Effector CD8-positive, alpha-beta T cell (primary cell): ENCODE results near the gene SPR.

Experiments used
- DNase-seq: peaks from one replicate; lab custom pipeline; 2025; lab: John Stamatoyannopoulos, UW

Gene SPR

DNA sequence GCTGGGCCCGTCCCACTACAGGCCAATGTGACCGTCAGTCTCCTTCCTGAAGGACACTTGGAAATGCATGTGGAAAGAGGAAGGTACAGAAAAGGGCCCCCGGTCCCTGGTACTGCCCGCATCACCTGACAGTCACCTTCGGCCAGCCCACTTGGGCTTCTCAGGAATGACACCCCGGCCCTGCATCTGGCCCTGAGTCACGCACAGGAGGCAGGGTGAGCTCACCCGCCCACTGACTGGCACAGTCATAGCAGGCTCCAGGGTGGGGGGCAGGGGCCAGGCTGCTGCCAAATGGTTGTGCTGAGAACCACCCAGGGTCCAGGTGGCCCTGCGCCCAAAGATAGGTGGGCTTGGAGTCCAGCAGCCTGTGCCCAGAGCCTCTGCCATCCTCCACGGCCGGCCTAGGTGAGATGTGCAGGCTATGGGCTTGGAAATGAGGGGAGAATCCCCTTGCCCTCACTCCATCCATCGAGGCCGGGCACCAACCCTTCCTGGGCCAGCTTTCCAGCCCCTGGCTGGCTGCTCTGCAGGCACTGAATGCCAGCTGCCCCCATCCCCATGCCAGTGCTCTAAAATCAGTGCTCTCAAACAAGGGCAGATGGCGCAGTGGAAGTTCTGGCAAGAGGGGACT lies 44.2 kb downstream of the SPR start:
- no peak for DNase-seq

DNA sequence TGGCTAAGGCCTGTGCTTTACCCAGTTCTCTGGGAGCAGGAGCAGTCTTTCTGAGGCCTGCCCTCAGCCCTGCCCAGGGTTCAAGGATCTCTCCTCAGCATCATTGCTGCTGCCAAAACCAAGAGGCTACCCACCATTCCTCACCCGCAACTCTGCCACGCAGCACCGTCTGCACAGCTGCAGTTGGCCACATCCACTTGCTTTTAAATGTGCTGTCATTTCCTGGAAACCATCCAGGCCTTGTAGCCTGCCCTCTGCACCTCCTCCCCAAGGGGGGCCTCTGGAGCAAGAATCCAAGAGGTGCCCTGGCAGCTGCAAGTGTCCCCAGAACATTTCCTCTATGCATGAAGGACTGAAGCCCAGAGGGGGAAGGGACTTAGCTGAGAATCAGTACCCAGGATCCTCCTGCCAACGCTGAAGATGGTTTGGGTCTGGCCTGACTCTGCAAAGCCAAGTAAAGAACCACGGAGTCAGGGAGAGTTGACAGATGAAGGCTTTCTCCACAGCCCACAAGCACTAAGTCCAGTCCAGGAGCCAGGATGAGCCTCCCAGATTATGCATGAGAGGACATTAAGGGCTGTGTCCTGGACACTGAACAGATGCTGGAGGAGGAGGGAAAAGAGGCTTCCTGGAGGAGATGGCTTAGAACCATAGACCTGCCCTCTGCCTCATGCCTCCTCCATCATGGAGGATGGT lies 45.0 kb downstream of the SPR start:
- DNase-seq, result no peak

DNA sequence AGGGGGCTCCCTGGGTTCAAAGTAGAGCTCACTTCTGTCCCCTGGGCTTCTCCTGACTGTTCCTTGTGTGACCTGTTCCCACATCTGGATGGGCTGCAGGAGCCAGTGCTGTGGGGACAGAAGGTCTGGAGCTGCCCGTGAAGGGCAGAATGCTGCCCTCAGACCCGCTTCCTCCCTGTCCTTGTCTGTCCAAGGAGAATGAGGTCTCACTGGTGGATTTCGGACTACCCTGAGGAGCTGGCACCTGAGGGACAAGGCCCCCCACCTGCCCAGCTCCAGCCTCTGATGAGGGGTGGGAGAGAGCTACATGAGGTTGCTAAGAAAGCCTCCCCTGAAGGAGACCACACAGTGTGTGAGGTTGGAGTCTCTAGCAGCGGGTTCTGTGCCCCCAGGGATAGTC lies 45.6 kb downstream of the SPR start:
- DNase-seq, result no peak

DNA sequence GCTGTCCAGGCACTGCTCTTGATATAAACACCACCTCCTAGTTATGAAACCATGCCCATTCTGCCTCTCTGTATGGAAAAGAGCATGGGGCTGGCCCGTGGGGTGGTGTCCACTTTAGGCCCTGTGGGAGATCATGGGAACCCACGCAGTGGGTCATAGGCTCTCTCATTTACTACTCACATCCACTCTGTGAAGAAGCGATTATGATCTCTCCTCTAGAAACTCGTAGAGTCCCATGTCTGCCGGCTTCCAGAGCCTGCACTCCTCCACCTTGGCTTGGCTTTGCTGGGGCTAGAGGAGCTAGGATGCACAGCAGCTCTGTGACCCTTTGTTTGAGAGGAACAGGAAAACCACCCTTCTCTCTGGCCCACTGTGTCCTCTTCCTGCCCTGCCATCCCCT lies 46.0 kb downstream of the SPR start:
- no peak for DNase-seq

DNA sequence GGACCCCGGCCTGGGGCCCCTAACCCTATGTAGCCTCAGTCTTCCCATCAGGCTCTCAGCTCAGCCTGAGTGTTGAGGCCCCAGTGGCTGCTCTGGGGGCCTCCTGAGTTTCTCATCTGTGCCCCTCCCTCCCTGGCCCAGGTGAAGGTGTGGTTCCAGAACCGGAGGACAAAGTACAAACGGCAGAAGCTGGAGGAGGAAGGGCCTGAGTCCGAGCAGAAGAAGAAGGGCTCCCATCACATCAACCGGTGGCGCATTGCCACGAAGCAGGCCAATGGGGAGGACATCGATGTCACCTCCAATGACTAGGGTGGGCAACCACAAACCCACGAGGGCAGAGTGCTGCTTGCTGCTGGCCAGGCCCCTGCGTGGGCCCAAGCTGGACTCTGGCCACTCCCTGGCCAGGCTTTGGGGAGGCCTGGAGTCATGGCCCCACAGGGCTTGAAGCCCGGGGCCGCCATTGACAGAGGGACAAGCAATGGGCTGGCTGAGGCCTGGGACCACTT lies 46.5 kb downstream of the SPR start:
- no peak for DNase-seq

DNA sequence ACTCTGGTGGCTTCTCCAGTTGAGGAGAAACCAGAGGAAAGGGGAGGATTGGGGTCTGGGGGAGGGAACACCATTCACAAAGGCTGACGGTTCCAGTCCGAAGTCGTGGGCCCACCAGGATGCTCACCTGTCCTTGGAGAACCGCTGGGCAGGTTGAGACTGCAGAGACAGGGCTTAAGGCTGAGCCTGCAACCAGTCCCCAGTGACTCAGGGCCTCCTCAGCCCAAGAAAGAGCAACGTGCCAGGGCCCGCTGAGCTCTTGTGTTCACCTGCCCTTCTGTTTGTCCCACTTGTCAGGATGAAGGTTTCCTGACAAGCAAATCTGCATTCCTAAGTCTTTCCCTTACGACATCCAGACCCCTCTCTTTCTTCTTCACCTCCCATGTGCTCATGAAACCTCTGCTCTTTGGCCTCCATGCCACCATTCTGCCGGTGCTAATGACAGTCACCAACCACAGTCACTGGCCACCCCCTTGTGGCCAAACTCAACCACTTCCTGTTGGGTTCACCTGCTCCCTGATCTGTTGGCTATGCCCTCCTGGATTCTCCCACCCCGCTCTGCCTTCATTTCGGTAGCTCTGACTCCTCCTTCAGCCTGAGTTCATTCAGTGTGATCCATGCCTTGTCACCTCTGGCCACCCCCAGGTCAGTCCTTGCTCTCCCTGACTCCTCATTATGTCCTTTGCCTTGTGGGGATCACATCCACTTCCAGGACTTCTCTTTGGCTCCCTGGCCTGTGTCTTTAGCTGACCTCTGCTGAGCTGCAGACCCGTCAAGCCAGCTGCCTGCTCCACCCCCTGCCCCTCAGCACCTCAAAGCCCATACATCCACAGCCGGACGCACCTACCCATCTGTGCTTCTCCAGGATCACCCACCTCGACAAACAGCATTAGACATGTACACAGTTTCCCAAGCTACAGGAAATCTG lies 47.7 kb downstream of the SPR start:
- DNase-seq, result no peak

DNA sequence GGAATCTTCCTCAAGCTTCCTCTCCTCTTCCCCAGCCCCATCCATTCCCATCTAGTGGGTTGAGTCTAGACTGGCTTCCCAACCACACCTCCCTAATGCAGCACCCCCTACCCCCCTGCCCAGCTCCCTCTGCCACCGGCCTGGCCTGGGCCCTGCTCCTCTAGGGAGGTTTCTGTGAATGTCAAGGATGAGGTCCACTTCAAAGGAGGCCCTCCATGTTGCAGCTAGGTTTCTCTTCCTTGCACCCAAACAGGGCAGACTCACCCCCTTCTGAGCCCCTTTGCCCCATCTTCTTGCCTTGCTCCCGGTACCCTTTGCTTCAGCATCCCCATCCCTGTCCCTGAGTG lies 48.4 kb downstream of the SPR start:
- DNase-seq, result no peak

DNA sequence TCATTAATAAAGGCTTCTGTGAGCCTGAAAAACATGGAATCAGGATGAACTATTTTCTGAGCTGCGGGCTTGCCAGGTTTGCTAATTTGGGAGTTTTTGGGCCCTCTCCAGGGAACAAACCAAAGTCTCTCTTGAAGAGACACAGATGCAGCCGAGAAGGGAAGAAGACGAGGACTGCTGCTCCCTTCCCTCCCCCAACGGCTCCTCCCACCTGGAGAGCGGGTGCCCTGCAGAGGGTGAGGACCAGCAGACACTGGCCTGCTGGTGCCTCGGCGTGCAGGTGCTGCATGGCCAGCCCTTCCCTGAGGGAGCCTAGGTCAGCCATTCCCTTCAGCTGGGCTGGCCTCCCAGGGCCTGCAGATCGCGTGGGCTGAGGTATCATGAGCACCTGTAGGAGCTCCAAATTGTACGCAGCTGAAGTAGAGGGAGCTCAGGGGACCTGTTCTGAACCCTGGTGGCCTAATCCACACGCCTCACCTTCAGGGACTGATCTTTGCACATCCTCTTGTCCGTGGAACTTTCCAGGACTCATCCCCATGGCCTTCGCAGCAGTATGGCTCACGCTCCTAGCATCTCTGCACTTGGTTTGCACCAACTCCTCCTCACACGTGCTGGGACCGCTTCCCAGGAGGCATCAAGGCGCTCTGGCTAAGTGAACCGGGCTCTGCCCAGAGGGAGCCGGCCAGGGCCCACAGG lies 49.6 kb downstream of the SPR start:
- no peak for DNase-seq

DNA sequence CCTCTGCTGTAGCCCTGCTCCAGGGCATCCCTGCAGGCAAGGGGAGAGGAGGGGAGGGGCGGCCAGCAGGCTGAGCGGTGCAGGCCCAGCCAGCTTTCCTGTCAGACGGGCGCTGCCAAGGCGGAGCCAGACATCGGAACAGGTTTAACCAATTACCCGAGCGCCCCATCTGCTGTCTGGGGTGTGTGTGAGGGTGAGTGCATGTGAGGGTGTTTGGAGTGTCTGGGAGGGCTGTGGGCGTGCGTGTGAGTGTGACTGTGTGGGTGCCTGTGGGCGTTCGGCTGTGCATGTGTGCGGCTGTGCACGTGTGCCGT lies 50.1 kb downstream of the SPR start:
- DNase-seq, result no peak

DNA sequence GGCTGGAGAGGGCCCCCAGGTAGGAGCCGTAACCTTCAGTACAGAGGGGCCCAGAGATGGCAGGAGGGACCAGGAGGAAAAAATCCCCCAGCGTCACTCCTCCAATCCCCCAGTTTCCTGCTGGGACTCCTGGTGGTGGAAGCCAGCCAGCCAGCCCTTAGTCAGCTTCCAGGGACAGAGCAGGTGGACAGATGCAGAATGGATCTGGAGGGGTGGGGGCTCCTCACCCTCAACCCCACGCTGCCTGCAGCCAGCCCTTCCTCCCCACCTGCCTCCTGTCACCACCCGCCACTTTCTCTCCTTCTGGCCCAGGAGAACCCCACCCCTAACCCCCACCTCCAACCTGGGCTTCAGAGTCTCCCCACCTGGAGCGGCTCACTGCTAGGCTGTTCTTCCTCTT lies 51.2 kb downstream of the SPR start:
- DNase-seq, result no peak

DNA sequence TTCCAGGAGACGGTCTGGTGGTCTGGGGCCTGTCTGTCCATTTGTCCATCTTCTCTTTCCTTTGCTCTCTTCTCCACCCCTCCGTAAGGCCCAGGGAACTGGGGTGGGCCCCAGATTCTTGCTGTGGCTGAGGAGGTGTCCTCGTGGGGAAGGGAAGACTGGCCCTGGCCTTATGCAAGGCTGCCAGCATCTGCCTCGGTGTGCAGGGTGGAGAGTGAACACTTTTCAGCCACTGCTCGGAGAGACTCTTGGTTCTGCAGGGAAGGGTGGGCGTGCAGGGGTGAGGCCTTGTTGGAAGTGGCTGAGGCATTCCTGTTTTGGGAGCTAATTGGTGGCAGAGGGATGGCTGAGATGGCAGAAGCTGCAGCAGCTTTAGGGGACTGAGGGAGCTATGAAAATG lies 53.2 kb downstream of the SPR start:
- DNase-seq, result no peak

DNA sequence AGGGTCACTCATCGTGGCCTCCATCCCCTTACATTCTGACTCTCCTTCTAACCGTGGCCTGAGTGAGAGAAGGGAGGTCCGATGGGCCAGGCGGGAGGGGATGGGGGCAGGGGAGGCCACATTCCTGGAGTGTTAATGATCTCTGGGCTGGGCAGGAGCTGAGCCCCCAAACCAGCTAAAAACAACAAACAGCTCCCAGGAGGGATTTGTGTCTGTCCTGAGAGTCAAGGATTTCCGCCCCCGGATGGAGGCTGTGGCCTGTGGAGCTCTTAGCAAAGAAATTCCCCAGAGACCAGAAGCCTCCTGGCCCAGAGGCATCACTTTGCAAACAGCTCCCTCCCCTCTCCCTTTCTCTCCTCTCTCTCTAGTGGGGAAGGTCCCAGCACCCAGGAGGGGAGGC lies 53.6 kb downstream of the SPR start:
- no peak for DNase-seq
